ENCODE measurements around the gene TPM1. TPM values are rescaled to one million over a fixed set of nuclear protein-coding genes. Genes with fewer than 3 reads are reported as not detected.

Gene TPM1
- total and polyA plus RNA-seq, 2 donors (not counting 1 experiment from before 2014, with no cell fraction given), result 5.5 to 20.3 TPM

DNA sequence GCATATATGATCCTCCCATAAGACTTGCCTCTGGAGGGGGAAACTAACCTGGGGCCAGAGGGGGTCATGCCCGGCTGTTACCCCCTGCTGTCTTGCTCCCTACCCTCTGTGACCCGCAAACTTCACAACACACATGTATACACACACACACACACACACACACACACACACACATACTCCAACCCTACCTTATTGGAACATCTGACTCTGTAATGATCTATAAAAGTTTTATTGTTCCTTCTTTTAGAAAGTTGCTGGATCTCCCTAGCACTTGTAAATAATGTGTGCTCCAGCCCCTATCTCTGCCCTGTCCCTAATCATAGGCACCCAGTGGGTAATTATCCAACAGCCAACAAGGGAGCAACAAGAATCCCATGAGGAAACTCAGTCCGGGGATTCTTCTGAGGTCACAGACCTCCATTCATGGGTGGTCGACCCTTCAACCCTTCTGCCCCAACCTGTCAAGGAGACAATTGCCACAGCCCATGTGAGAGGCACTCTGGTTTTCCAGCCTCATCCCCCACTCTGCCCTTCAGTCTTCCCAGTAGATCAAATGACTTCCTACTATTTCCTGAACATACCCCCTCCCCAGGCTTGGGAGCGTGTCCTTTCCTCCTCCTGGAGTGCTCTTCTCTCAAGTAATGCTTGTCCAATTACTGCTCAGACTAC is 14.0 kb upstream of the TPM1 start:
- H3K4me3 ChIP-seq (ENCODE audit: control extremely low read depth in 1 of 5, extremely low read depth in 1 of 5, insufficient read depth in 1 of 5, low read depth in 2 of 5, low read length in 4 of 5), result no peak overlapping the region
- no peak overlapping the region for H2AFZ ChIP-seq (ENCODE audit: insufficient read depth, low read depth, low read length, poor library complexity, severe bottlenecking)
- H3K4me3 Mint-ChIP-seq, result no peak overlapping the region
- no peaks in the 10 kb centered on the region for H3K9me3 Mint-ChIP-seq (ENCODE audit: insufficient read depth)
- no peaks in the 10 kb centered on the region for H3K79me2 ChIP-seq (ENCODE audit: control insufficient read depth, insufficient read depth, low read length)
- no peaks in the 10 kb centered on the region for H3K9me3 ChIP-seq (ENCODE audit: control extremely low read depth in 1 of 3, control insufficient read depth in 2 of 3, insufficient read depth in 1 of 3, low read length in 2 of 3)
- peaks cover 0 to 6% of the 10 kb centered on the region in 2 donors for H3K4me1 ChIP-seq (ENCODE audit: control insufficient read depth in 2 of 2, insufficient read depth in 2 of 2, low read length in 2 of 2)
- ATAC-seq (ENCODE audit: low read depth), result no peak
- peaks cover 6% of the 10 kb centered on the region for H3K4me1 Mint-ChIP-seq
- H4K20me1 ChIP-seq (ENCODE audit: control insufficient read depth, insufficient read depth, low read length, poor library complexity, severe bottlenecking), result no peaks in the 10 kb centered on the region
- intact Hi-C loops (cut with micrococcal nuclease), result no loop called here
- POLR2A ChIA-PET, result no interaction called here
- WGBS (ENCODE audit: insufficient coverage), result 85% methylated on average over 3 of the region's 5 CpGs
- H3K36me3 ChIP-seq (replicated peaks in 1 of 2; ENCODE audit: control extremely low read depth in 1 of 2, control insufficient read depth in 1 of 2, extremely low read depth in 1 of 2, insufficient read depth in 2 of 2, low read length in 1 of 2), result no peaks in the 10 kb centered on the region
- TF ChIP-seq EZH2 (IDR thresholded peaks at IDR 0.05; ENCODE audit: borderline replicate concordance, insufficient read depth, low read depth, low read length, poor library complexity, severe bottlenecking), result no peak
- TF ChIP-seq, protein P1, sequence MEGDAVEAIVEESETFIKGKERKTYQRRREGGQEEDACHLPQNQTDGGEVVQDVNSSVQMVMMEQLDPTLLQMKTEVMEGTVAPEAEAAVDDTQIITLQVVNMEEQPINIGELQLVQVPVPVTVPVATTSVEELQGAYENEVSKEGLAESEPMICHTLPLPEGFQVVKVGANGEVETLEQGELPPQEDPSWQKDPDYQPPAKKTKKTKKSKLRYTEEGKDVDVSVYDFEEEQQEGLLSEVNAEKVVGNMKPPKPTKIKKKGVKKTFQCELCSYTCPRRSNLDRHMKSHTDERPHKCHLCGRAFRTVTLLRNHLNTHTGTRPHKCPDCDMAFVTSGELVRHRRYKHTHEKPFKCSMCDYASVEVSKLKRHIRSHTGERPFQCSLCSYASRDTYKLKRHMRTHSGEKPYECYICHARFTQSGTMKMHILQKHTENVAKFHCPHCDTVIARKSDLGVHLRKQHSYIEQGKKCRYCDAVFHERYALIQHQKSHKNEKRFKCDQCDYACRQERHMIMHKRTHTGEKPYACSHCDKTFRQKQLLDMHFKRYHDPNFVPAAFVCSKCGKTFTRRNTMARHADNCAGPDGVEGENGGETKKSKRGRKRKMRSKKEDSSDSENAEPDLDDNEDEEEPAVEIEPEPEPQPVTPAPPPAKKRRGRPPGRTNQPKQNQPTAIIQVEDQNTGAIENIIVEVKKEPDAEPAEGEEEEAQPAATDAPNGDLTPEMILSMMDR (IDR thresholded peaks at IDR 0.05), result no peak
- H3K9ac ChIP-seq (ENCODE audit: low read length), result no peak overlapping the region
- no peak overlapping the region for H3K27ac ChIP-seq (ENCODE audit: low read length in 2 of 2)
- H3K27me3 Mint-ChIP-seq, result peaks cover 46% of the 10 kb centered on the region
- DNase-seq, result no peak
- CTCF ChIA-PET, result no interaction called here
- no peak overlapping the region for H3K27ac Mint-ChIP-seq
- H3K27me3 ChIP-seq (replicated peaks in 1 of 4; ENCODE audit: control extremely low read depth in 1 of 4, control insufficient read depth in 3 of 4, insufficient read depth in 4 of 4, low read length in 3 of 4), result peaks cover 0 to 26% (median 2%) of the 10 kb centered on the region in 4 experiments
- no peak overlapping the region for H3K4me2 ChIP-seq (replicated peaks; ENCODE audit: low read depth, low read length, poor library complexity, severe bottlenecking)

DNA sequence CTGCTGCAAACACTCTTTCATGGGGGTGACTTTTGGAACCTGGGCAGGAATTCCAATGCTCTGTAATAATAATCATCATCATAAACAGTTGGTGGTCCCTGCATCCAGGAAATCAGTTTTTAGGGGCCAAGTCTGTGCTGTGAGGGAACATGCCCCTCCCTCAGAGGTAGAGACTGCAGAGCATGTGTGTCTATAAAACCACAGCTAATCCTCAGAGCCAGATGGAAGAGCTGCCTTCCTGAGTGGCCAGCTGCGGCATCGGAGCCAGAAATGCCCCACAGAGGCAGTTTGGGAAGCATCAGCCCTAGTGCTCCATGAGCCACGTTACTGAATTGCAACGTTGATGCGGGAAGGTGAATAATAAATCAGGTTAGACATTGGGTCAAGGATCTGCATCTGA is 12.9 kb upstream of the TPM1 start:
- no peak overlapping the region for H3K9ac ChIP-seq (ENCODE audit: low read length)
- ChIA-PET CTCF (no interaction called here), POLR2A (interaction anchor here (0.6 kb wide), 1 partner anchor 376 kb away, joined by 3 read pairs; no protein-coding TSS in a partner anchor)
- DNase-seq (no peak), ATAC-seq (ENCODE audit: low read depth) (no peak)
- peaks cover 0 to 6% of the 10 kb centered on the region in 2 donors for H3K4me1 ChIP-seq (ENCODE audit: control insufficient read depth in 2 of 2, insufficient read depth in 2 of 2, low read length in 2 of 2)
- H3K27ac ChIP-seq (ENCODE audit: low read length in 2 of 2), result no peak overlapping the region
- no peak overlapping the region for H3K4me3 ChIP-seq (ENCODE audit: control extremely low read depth in 1 of 5, extremely low read depth in 1 of 5, insufficient read depth in 1 of 5, low read depth in 2 of 5, low read length in 4 of 5)
- H2AFZ ChIP-seq (ENCODE audit: insufficient read depth, low read depth, low read length, poor library complexity, severe bottlenecking), result no peak overlapping the region
- Mint-ChIP-seq H3K9me3 (ENCODE audit: insufficient read depth) (no peaks in the 10 kb centered on the region), H3K4me3 (no peak overlapping the region), H3K27me3 (peaks cover 44% of the 10 kb centered on the region), H3K4me1 (peaks cover 6% of the 10 kb centered on the region), H3K27ac (no peak overlapping the region)
- no peak overlapping the region for H3K4me2 ChIP-seq (replicated peaks; ENCODE audit: low read depth, low read length, poor library complexity, severe bottlenecking)
- no peaks in the 10 kb centered on the region for H4K20me1 ChIP-seq (ENCODE audit: control insufficient read depth, insufficient read depth, low read length, poor library complexity, severe bottlenecking)
- H3K36me3 ChIP-seq (replicated peaks in 1 of 2; ENCODE audit: control extremely low read depth in 1 of 2, control insufficient read depth in 1 of 2, extremely low read depth in 1 of 2, insufficient read depth in 2 of 2, low read length in 1 of 2), result no peaks in the 10 kb centered on the region
- TF ChIP-seq, protein P1 (IDR thresholded peaks at IDR 0.05), result no peak
- TF ChIP-seq EZH2 (IDR thresholded peaks at IDR 0.05; ENCODE audit: borderline replicate concordance, insufficient read depth, low read depth, low read length, poor library complexity, severe bottlenecking), result no peak
- H3K9me3 ChIP-seq (ENCODE audit: control extremely low read depth in 1 of 3, control insufficient read depth in 2 of 3, insufficient read depth in 1 of 3, low read length in 2 of 3), result no peaks in the 10 kb centered on the region
- no peaks in the 10 kb centered on the region for H3K79me2 ChIP-seq (ENCODE audit: control insufficient read depth, insufficient read depth, low read length)
- H3K27me3 ChIP-seq (replicated peaks in 1 of 4; ENCODE audit: control extremely low read depth in 1 of 4, control insufficient read depth in 3 of 4, insufficient read depth in 4 of 4, low read length in 3 of 4), result peaks cover 0 to 24% (median 2%) of the 10 kb centered on the region in 4 experiments
- WGBS (ENCODE audit: insufficient coverage), result 50% methylated on average over 5 of the region's 5 CpGs
- intact Hi-C loops (cut with micrococcal nuclease), result no loop called here

Data from B cell (primary cell).